GM13976 (cell line): ENCODE measurements around the gene TSPAN13.

Experiments used
- DNase-seq: peaks from one replicate; pipeline ENCODE4 v3.0.0; 2012; ENCODE audit warnings: low spot score
- in situ Hi-C: fragments of 300-500 bp; cut with MboI; formaldehyde crosslinking; loops from one replicate; pipeline ENCODE4 v1.12.0; 2022; ENCODE audit warnings: low sequenced_read_pairs, mixed read lengths, inconsistent platforms; ENCODE audit not compliant: unreplicated experiment
- TF ChIP-seq, protein P1 (sequence below): IDR thresholded peaks from 2 replicates; pipeline ENCODE4 v1.5.1; 2012; ENCODE audit warnings: borderline replicate concordance, mild to moderate bottlenecking; ENCODE audit not compliant: insufficient read depth; ENCODE audit errors: extremely low read depth, missing control alignments, control extremely low read depth

The TSPAN13 gene

DNA sequence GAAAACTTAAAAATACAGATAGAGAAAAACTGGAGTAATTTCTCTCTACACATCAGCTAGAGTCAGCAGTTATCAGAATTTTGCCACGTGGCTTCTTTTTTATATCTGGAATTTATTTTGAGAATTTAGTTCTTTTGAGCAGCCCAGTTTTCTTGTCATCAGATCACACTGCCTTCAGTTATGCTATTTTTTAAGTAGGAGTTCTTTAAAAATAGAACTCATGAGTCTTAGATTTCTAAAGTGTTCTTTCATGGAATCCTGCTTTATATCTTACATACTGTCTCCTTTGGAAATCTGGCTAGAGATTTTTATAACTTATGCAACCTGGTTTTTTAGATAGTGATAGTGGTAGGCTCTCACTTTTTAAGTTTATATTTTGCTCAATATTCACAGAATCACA, 27.0 kb downstream of the TSPAN13 start:
- DNase-seq, result no peak
- in situ Hi-C loops, result no loop called here

DNA sequence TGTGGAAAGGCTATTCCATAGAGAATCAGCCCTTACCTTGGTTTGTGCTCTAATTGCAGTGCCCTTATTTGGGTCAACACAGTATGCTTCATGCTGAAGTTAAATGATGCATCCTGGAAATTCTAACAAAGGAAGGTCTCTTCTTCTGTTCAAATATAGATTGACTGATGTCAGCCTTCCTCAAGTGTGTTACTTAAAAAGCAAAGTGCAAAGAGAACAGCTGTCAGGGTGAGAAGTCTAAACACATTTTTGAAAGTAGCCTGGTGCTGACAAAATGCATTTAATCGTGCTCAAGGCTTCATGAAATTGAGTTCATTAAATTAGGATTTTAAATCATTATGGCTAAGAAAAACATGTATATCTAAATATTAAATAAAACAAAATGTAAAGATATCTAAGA, 31.8 kb downstream of the TSPAN13 start:
- TF ChIP-seq, protein P1, sequence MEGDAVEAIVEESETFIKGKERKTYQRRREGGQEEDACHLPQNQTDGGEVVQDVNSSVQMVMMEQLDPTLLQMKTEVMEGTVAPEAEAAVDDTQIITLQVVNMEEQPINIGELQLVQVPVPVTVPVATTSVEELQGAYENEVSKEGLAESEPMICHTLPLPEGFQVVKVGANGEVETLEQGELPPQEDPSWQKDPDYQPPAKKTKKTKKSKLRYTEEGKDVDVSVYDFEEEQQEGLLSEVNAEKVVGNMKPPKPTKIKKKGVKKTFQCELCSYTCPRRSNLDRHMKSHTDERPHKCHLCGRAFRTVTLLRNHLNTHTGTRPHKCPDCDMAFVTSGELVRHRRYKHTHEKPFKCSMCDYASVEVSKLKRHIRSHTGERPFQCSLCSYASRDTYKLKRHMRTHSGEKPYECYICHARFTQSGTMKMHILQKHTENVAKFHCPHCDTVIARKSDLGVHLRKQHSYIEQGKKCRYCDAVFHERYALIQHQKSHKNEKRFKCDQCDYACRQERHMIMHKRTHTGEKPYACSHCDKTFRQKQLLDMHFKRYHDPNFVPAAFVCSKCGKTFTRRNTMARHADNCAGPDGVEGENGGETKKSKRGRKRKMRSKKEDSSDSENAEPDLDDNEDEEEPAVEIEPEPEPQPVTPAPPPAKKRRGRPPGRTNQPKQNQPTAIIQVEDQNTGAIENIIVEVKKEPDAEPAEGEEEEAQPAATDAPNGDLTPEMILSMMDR, result no peak
- in situ Hi-C loops, result no loop called here
- no peak for DNase-seq

More for the DNA sequence above, 27.0 kb downstream of the TSPAN13 start:
- TF ChIP-seq, protein P1, result no peak

DNA sequence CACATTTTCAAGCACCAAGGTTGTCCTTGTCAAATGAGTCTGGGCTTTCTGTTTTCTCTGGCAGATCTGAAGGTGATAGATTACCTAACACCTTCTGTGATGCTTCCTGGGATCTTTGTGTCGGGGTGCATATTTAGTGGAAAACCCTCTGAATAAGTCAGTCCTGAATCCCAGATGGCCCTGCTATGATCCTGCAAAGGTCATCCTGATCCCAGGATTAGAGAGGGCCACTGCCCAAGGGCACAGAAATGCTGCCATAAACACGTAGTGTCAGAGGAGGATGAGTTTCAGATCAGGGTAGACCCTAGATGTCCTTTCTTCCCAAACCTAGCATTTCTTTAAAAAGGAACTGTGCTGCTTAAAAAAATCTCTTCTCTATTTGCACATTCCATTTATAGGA, 32.3 kb downstream of the TSPAN13 start:
- in situ Hi-C loops, result no loop called here
- DNase-seq, result no peak
- TF ChIP-seq, protein P1, result no peak

DNA sequence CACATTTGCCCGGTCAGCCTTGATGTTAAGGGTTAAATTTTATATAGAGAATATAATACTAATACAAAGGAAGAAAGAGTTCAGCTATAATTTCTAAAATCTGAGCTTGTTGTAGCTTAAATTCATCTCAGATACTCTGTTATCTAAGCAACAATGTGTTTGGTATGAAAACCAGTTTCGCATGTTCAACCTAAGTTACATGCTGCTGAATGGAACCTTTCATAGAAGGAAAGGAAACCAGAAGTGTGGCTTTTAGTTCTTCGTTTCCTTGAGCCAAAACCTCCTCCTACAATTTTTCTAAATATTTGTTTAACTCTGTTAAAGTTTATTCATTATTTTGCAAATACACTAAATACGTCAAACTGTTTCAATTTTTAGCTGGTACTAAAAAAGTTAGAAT, 32.7 kb downstream of the TSPAN13 start:
- no peak for DNase-seq
- in situ Hi-C loops, result no loop called here
- TF ChIP-seq, protein P1, result no peak

DNA sequence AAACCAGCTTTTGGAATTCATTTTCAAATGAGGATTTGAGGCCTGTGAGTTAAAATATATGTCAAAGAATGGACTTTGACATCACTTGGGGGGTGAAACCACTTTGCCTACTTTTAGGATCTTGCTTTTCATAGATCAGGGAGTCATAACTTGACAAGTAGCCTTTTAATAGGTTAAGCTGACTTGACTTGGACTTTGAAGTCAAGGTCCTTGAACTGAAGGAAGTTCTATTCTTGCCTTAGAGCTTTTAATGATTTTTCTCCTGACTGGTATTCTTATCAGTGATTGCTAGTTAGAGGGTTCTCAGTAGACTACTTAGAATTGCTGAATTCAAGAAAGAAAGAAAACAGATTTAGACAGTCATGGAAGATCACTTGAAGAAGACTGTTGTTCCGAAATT, 33.6 kb downstream of the TSPAN13 start:
- TF ChIP-seq, protein P1, result no peak
- in situ Hi-C loops, result no loop called here
- no peak for DNase-seq

DNA sequence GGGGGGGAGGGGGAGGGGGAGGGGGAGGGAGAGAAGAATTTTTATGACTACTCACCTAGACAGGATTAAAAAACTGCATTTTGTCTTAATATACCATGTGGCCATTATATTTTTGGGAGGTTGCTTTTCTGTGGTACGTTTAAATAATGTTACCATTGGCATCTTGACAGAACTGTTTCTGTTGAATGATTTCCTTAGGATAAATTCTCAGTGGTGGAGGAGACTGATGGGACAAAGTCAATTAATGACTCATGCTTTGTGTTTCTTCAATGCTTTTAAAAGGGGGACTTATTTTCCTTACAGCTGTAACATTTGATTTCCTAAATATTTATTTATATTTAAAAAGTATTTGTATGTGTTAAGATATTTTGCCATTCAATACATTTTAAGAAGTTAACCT, 37.5 kb downstream of the TSPAN13 start:
- TF ChIP-seq, protein P1, result no peak
- DNase-seq, result no peak
- in situ Hi-C loops, result no loop called here
